ENCODE measurements around the gene CARD19.

GRCh38 chr9:93081931-93082330, 14.1 kb upstream of the CARD19 start:
- TF ChIP-seq POLR2A (IDR thresholded peaks at IDR 0.05) (no peak), CTCF (IDR thresholded peaks at IDR 0.05) (no peak)
